Epithelial cell of proximal tubule (primary cell): Measurements from ENCODE around the gene EGR2. TPM values are rescaled to one million over a fixed set of nuclear protein-coding genes. Genes with fewer than 3 reads are reported as not detected.
"Not testable (repeated sequence)": the region's sequence is repeated elsewhere in the genome, so short reads cannot be mapped to it uniquely, and the experiment has no call there.

Source experiments
- DNase-seq: peaks from one replicate; pipeline ENCODE4 v3.0.0-alpha.2; 2011; ENCODE audit warnings: low read depth
- H3K4me3 ChIP-seq: 2 replicates; pipeline ENCODE4 v1.5.1; 2011; ENCODE audit warnings: low read depth, mild to moderate bottlenecking, low read length
- CTCF ChIP-seq: conservative IDR thresholded peaks from 2 replicates; pipeline ENCODE4 v1.5.1; 2012; ENCODE audit warnings: low read depth, mild to moderate bottlenecking, low read length
- total RNA-seq: library from RNA; depleted of rRNA; stranded (reverse); fragments of >200 nt; gene quantifications from 2 replicates; pipeline ENCODE4 v1.2.3, GENCODE V29; 2015

EGR2 gene
- total RNA-seq, 1 donor from 2014 or later: 0.06 TPM

DNA sequence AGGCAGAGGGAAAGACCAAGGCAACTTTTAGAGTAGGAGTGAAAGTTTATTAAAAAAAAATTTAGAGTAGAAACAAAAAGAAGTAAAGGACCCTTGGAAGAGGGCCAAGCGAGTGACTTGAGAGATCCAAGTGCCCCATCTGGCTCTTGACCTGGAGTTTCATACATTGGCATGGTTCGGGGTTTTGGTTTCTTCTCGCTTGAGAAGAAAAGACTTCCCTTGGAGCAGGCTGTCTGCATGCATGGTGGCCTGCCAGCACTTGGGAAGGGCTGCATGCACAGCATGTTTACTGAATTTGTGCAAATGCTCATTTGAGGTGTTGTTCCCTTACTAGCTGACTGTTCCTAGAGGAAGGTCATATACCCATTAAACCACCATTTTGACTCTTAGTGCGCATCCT, 20.4 kb downstream of the EGR2 start:
- no peak for TF ChIP-seq CTCF
- DNase-seq: no peak
- H3K4me3 ChIP-seq: no peak overlapping the region

GRCh38 chr10:62795100-62795499, 21.1 kb downstream of the EGR2 start:
- TF ChIP-seq CTCF: no peak
- no peak for DNase-seq
- no peak overlapping the region for H3K4me3 ChIP-seq

GRCh38 chr10:62794306-62794705, 21.9 kb downstream of the EGR2 start:
- no peak overlapping the region for H3K4me3 ChIP-seq
- no peak for TF ChIP-seq CTCF
- no peak for DNase-seq

GRCh38 chr10:62792261-62792660, 23.9 kb downstream of the EGR2 start:
- H3K4me3 ChIP-seq: no peak overlapping the region
- DNase-seq: no peak
- TF ChIP-seq CTCF: no peak

- DNase-seq: no peak
- TF ChIP-seq CTCF: no peak
- no peak overlapping the region for H3K4me3 ChIP-seq
These were observed 25.6 kb downstream of the EGR2 start for GRCh38 chr10:62790571-62790970.

GRCh38 chr10:62790019-62790555, 26.1 kb downstream of the EGR2 start:
- no peak for TF ChIP-seq CTCF
- DNase-seq: no peak
- no peak overlapping the region for H3K4me3 ChIP-seq

- no peak for TF ChIP-seq CTCF
- no peak for DNase-seq
- no peak overlapping the region for H3K4me3 ChIP-seq
These were observed 27.2 kb downstream of the EGR2 start for GRCh38 chr10:62788861-62789467.

DNA sequence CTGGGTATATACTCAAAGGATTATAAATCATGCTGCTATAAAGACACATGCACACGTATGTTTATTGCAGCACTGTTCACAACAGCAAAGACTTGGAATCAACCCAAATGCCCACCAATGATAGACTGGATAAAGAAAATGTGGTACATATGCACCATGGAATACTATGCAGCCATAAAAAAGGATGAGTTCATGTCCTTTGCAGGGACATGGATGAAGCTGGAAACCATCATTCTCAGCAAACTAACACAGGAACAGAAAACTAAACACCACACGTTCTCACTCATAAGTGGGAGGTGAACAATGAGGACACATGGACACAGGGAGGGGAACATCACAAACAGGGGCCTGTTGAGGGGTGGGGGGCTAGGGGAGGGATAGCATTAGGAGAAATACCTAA, 27.9 kb downstream of the EGR2 start:
- DNase-seq, H3K4me3 ChIP-seq: not testable (repeated sequence)

DNA sequence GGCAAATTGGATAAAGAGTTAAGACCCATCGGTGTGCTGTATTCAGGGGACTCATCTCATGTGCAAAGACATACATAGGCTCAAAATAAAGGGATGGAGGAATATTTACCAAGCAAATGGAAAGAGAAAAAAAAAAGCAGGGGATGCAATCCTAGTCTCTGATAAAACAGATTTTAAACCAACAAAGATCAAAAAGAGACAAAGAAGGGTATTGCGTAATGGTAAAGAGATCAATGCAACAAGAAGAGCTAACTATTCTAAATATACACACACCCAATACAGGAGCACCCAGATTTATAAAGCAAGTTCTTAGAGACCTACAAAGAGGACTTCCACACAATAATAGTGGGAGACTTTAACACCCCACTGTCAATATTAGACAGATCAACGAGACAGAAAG, 31.6 kb downstream of the EGR2 start:
- not testable (repeated sequence) for H3K4me3 ChIP-seq, DNase-seq
